GM20431 (cell line): ENCODE data around the gene CCR8.
"Not testable (repeated sequence)": the region's sequence is repeated elsewhere in the genome, so short reads cannot be mapped to it uniquely, and the experiment has no call there.

Source experiments
- in situ Hi-C: fragments of 300-500 bp; cut with MseI, MboI; formaldehyde crosslinking; loops from one replicate; pipeline ENCODE4 v1.15.0; 2020; ENCODE audit warnings: low sequenced_read_pairs; ENCODE audit not compliant: unreplicated experiment

CCR8 gene

DNA sequence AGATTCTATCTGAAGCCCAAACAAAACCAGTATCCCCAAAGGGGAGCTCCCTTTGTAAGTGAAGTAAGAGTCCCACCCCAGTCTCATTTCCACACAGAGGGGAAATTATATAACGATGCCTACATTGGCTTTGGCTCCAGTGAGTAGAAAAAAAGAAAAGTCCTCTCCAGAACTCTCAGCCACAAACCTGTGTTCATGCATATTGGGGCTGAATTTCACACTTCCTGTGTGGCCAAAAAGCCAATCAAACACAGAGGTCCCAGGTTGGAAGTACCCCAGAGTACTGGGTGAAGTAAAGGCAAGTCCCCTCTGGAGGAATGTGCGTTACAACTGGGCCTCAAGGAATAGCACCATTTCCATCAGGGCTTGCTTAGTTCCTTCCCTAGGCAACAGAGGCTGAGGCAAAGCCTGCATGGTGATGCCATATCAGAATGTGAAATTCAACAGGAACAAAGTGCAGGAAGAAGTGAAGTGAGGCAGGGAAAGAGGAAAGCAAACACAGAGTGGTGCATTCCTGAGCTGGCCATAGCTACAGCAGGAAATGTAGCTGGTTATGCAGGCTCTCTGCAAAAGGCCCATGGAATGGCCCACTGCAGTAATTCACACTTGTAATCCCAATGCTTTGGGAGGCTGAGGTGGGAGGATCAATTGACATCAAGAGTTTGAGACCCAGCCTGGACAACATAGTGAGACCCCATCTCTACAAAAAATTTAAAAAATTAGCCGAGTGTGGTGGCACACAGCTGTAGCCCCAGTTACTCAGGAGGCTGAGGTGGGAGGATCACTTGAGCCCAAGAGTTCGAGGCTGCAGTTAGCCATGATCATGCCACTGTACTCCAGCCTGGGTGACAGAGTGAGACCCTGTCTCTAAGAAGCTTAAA, 33.1 kb upstream of the CCR8 start:
- in situ Hi-C loops = loop anchor here (25.0 kb wide), 1 partner anchor 209 kb away; no protein-coding TSS in a partner anchor

DNA sequence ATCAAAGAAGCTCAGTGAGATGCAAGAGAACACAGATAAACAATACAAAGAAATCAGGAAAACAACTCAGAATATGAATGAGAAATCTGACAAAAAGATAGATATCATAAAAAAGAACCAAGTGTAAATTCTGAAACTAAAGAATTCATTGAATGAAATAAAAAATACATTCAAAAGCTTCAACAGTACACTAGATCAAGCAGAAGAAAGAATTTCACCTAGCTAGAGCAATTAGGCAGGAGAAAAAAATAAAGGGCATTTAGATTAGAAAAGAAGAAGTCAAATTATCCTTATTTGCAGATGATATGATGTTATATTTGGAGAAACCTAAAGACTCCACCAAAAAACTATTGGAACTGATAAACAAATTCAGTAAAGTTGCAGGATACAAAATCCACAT, 30.2 kb upstream of the CCR8 start:
- in situ Hi-C loops = loop anchor here (25.0 kb wide), 1 partner anchor 212 kb away; no protein-coding TSS in a partner anchor

DNA sequence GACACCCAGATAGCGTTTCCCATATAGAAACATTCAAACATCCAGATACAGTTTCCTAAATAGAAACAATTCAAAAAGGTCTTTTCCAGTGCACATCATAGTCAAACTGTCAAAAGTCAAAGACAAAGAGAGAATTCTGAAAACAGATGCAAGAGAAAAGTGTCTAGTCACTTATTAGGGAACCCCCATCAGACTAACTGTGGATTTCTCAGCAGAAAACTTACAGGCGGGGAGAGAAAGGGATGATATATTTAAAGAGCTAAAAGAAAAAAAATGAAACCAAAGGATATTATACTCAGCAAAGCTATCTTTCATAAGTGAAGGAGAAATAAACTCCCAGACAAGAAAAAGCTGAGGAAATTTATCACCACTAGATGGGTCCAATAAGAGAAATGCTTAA, 27.3 kb upstream of the CCR8 start:
- in situ Hi-C loops = no loop called here

DNA sequence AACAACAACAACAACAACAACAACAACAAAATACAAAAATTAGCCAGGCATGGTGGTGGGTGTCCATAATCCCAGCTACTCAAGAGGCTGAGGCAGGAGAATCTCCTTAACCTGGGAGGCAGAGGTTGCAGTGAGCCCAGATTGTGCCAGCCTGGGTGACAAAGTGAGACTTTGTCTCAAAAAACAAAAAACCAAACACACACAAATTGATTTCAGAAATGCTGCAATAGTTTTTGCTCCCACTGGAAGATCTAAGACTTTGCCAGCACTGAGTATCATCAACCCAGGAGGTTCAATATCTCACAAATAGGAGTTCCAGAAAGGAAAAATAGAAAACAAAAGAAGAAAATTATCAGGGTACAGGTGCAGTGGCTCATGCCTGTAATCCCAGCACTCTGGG, 16.2 kb upstream of the CCR8 start:
- in situ Hi-C loops = no loop called here

DNA sequence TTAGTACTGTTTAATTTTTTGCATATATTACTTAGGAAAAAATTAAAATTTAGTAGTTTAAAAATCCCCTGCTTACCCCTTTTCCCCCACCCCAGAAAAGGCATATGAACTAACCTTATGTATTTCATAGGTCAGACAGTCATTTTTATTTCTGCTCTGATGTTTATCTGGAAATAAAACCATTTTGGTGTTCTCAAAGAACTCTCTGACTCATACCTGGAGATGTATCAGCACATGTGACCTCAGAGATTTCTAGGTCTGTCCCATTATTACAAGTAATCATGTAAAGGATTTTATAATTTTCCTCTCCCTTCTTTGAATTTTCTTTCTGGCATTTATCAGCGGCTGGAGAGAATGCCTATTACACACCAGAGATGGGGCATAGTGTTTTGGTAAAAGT, 14.1 kb upstream of the CCR8 start:
- in situ Hi-C loops = no loop called here

DNA sequence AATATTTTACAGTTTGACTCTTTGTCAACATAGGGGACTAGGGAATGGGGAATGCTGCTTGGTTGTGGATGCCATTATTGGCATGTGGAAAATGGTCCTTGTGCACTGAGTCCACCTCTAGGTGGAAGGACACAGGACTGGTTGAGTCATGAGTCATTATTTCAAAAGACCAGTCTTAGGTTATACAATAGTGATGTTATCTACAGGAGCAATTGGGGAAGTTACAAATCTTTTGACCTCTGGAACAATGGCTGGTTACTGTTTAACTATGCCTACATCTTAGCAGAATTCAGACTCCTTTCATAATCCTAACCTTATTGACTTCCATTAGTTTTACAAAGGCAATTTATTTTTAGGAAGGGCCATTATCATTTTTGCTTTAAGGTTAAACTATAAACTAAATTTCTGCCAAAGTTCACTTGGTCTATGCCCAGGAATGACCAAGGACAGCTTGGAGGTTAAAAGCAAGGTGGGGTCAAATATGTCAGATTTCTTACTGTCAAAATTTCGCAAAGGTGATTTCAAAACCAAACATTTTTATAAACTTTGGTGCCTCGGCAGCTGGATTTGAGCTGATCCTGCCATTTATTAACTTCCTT, 11.8 kb upstream of the CCR8 start:
- in situ Hi-C loops = no loop called here

DNA sequence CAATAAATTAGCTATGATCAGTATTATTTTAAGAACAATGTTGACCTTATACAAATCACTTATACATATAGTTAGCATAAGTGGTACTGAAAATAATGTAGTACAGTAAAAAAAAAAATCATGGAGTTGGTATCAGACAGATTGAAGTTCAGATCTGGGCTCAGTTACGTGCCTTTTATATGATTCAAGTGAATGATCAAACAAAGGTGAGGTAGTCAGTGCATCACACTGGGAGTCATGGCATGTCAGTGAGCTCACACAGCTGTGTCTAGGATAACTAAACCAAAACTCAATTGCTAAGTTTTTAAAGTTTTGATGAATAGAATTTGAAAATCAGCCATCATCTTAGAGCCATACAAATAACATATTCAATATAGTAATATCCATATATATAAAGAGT, 11.2 kb upstream of the CCR8 start:
- in situ Hi-C loops = no loop called here

DNA sequence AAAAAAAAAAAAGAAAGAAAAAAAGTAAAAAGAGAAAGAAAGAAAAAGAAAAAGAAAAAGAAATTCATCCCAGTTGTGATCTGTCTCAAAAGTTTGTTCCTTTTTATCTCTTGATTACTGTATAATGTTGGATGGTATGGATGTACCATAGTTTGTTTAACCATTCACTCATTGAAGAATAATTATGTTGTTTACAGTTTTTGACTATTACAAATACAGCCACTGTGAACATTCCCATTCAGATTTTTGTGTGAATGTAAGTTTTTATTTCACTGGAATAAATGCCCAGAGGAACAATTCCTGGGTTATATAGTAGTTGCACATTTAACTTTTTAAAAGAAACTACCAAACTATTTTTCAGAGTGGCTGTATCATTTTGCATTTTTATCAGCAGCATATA, 10.3 kb upstream of the CCR8 start:
- in situ Hi-C loops = no loop called here

DNA sequence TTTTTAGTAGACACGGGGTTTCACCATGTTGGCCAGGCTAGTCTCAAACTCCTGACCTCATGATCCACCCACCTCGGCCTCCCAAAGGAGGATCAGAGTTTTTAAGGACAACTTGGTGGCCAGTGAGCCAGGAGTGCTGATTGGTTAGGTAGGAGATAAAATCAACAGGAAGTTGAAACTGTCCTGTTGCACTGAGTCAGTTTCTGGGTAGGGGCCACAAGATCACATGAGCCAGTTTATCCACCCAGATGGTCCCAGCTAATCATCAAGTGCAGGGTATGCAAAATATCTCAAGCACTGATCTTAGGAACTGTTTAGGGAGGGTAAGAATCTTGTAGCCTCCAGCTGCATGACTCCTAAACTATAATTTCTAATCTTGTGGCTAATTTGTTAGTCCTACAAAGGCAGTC, 7.9 kb upstream of the CCR8 start:
- in situ Hi-C loops = not testable (repeated sequence)

DNA sequence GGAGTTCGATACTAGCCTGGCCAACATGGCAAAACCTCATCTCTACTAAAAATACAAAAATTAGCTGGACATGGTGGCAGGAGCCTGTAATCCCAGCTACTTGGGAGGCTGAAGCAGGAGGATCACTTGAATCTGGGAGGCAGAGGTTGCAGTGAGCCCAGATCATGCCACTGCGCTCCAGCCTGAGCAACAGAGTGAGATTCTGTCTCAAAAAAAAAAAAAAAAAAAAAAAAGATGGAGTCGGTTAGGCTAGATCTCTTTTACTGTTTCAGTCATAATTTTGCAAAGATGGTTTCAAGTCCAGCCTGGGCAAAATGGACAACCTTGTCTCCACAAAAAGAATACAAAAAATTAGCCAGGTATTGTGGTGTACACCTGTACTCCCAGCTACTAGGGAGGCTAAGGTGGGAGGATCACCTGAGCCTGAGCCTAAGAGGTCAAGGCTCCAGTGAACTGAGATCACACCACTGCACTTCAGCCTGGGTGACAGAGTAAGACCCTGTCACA, 7.2 kb upstream of the CCR8 start:
- in situ Hi-C loops = not testable (repeated sequence)

DNA sequence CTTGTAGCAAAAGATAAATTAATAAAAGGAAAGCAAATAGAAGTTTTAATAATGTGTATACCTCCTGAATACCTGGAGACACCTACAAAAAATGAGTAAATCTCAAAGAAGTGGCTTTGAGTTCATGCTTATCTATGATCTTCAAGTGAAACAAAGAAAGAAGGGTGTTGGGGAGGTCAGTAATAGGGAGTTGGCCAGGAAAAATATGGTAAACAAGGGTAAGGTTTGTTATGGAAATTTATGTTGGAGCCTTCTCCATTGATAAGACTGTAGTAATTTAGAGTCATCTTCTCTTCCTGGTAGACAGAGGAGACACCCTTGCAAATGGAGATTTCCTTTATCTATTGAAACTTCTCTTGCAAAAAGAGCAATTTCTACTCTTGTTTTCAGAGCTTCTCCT, 6.6 kb upstream of the CCR8 start:
- in situ Hi-C loops = no loop called here

DNA sequence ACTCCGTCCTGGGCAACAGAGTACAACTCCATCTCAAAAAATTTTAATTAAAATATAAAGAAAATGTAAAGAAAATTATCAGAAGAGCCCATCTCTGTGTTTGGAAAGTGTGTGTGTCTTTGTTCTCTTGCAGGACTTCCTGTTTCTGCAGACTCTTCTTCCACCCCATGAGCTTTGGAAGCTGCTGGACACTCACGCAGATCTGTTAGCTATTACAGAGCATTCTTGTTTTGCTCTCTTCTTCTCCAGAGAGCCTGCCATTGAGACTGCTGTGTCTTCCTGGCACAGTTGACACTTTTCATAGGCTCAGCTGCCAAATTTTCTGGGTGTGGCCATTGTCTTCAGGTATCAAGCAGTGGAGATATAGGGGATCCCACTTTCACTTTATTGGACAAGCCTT, 6.0 kb upstream of the CCR8 start:
- in situ Hi-C loops = no loop called here

DNA sequence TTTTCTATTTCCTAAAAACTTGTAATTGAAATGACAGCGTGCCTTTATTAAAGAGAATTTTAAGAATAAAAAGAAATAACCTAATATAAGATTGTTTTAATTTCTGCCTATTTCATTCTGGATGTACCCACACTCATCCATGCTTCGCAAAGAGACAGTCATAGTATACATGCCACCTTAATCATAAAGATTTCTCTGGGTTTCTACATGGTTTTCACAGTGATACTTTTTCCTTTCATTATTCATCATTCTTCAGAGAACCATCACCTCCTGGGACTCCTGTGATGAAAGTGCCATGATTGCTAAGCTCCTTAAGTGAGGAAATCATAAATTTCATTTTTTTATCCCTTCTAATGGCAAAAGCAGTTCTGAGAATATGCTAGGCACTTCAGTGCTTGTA, 4.3 kb upstream of the CCR8 start:
- in situ Hi-C loops = no loop called here

DNA sequence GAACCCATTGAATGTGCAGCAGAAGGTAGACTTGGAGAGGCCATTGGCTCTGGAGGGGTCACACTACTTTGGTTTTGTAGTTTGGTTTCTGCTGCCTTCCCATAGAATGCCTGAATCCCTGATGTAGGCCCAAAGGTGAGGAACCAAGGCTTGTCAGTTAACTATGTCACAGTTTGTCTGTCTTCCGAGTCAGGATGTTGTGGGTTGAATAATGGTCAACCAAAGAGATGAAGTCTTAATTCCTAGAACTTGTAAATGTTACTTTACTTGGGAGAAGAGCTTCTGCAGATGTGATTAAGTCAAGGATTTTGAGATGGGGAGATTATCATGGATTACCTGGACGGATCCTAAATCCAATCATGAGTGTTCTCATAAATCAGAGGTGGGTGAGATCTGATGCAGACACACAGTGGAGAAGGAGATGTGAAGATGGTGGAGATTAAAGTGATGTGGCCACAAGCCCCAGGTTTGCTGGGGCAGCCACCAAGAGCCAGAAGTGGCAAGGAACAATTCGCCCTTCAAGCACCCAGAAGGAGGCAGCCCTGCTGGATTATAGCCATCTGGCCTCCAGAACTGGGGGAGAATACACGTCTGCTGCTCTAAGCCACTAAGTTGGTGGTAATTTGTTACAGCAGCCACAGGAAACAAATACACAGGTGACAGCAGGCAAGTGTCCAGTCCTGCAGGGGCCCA, 2.3 kb upstream of the CCR8 start:
- in situ Hi-C loops = no loop called here

DNA sequence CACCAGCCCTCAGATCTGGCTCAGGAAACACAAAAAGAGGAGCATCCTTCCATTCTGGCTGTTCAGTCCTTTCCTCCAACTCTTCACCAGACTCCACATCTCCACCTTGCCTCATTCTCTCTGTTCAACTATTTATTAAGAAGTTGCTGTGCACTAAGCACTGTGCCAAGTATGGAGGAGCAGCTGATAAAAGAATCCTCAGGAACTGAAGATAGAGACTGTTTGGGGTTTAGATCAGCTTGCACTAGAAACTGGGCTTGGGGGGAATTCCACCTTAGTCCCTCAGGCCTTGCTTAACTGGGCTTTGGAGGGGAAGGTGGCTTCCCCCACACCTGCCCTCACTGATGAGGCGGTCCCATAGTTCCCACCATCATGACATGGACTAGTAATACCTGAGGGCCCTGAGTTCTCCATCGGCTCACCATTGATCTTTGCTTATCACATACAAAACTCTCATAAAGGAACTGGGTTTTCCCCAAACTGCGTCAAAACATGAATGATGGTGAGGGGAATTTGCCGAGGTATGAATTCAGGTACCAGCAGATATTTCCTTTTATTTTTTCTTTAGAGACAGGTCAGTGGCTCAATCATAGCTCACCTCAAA, 1.7 kb upstream of the CCR8 start:
- in situ Hi-C loops = no loop called here

DNA sequence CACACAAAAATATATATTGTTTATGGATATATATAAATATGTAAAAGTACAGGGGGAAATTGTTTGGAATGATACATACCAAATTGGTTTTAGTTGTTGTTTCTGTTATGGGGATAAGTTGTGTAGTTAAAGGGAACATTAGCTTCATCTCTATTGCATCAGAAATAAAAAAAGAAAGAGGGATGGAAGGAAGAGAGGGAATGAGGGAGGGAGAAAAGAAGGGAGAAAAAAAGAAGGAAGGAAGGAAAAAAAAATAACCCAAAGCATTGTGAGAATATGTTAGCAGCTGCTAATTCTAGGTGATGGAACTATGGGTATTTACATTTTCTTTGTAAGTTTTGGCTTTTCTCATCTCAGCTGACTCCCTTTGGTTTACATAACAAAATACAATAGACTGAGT, 1.3 kb downstream of the CCR8 start:
- in situ Hi-C loops = no loop called here

DNA sequence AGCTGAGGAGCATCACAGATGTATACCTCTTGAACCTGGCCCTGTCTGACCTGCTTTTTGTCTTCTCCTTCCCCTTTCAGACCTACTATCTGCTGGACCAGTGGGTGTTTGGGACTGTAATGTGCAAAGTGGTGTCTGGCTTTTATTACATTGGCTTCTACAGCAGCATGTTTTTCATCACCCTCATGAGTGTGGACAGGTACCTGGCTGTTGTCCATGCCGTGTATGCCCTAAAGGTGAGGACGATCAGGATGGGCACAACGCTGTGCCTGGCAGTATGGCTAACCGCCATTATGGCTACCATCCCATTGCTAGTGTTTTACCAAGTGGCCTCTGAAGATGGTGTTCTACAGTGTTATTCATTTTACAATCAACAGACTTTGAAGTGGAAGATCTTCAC, 3.0 kb downstream of the CCR8 start:
- in situ Hi-C loops = no loop called here

DNA sequence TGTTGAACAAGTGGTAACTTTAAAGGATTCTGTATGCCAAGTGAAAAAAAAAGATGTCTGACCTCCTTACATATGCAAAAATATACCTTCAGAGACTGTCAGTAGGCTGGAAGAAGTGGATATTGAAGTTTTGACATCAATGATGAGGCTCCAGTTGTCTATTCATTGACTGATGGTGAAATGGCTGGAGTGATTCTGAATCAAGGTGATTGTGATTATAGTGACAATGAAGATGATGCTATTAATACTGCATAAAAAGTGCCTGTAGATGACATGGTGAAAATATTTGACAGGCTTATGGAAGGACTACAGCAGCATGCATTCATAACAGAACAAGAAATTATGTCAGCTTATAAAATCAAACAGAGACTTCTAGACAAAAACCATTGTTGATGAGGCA, 4.1 kb downstream of the CCR8 start:
- in situ Hi-C loops = no loop called here

DNA sequence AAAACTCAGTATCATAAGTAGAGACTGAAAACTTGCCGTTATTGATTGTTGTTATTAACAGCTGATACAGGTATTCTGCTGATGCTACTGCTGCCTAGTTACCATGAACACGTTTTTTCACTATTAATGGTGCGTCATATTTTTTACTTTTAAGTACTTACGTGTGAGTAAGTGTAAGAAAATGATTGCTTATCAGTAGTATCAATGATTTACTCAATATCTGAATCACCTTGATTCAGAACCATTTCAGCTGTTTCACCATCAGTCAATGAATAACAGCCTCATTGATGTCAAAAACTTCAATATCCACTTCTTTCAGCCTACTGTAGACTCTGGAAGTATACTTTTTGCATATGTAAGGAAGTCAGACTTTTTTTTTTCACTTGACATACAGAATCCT, 4.7 kb downstream of the CCR8 start:
- in situ Hi-C loops = no loop called here

DNA sequence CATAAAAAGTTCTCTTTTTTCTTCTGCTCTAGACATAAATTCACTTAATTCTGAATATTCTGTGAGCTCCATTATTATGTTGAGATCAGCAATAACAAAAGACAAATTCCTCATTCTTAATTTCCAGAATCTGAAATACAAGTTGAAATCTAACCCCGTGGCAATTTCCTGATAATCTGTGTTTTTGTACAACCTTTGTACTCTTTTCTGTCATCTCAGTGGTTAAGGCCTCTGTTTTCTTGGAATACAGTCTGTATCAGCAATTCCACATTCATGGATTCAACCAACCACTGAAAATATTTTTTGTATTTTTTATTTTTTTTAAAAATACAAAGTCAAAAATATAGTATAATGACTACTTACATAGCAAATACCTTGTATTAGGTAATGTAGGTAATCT, 8.7 kb downstream of the CCR8 start:
- in situ Hi-C loops = no loop called here

DNA sequence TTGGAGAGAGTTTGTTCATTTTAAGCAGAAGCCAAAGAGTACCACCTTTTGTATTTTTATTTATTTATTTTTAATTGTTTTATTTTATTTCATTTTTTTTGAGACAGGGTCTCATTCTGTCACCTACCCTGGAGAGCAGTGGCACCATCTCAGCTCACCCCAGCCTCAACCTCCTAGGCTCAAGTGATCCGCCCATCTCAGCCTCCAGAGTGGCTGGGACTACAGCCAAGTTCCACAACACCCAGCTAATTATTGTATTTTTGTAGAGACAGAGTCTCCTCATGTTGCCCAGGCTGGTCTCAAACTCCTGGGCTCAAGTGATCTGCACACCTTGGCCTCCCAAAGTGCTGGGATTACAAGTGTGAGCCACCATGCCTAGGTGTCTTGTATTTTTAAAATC, 9.6 kb downstream of the CCR8 start:
- in situ Hi-C loops = no loop called here
